Mucosa of stomach (tissue), 1 donor: ENCODE results near the gene YARS2.
"Not testable (repeated sequence)": the region's sequence is repeated elsewhere in the genome, so short reads cannot be mapped to it uniquely, and the experiment has no call there.

Source experiments
- H3K27me3 ChIP-seq: one replicate; pipeline ENCODE4 v1.7.0; 2013; ENCODE audit warnings: mild to moderate bottlenecking, low read length; ENCODE audit not compliant: control insufficient read depth, insufficient read depth
- H3K36me3 ChIP-seq: one replicate; pipeline ENCODE4 v1.7.0; 2013; ENCODE audit warnings: low read length; ENCODE audit not compliant: control insufficient read depth, insufficient read depth
- H3K4me1 ChIP-seq: one replicate; pipeline ENCODE4 v1.7.0; 2013; ENCODE audit warnings: mild to moderate bottlenecking, low read length; ENCODE audit not compliant: control insufficient read depth, insufficient read depth
- H3K4me3 ChIP-seq: one replicate; pipeline ENCODE4 v1.7.0; 2013; ENCODE audit warnings: low read length
- H3K9ac ChIP-seq: one replicate; pipeline ENCODE4 v1.7.0; 2013; ENCODE audit warnings: mild to moderate bottlenecking, low read length, moderate library complexity
- H3K9me3 ChIP-seq: one replicate; pipeline ENCODE4 v1.7.0; 2013; ENCODE audit warnings: mild to moderate bottlenecking, low read length, moderate library complexity; ENCODE audit not compliant: control insufficient read depth
- donor health status: Pancreatic carcinoma.

The YARS2 gene

GRCh38 chr12:32702946-32703345, 52.8 kb downstream of the YARS2 start:
- Histone ChIP-seq H3K27me3 (no peaks in the 10 kb centered on the region), H3K36me3 (no peaks in the 10 kb centered on the region)

GRCh38 chr12:32702473-32702872, 53.2 kb downstream of the YARS2 start:
- no peaks in the 10 kb centered on the region for H3K36me3 ChIP-seq
- no peaks in the 10 kb centered on the region for H3K27me3 ChIP-seq
- peaks cover 8% of the 10 kb centered on the region for H3K4me1 ChIP-seq
- no peak overlapping the region for H3K9ac ChIP-seq
- H3K4me3 ChIP-seq = no peak overlapping the region
- H3K9me3 ChIP-seq = no peaks in the 10 kb centered on the region

More at GRCh38 chr12:32702946-32703345, 52.8 kb downstream of the YARS2 start:
- no peak overlapping the region for H3K9ac ChIP-seq
- H3K4me3 ChIP-seq = no peak overlapping the region
- peaks cover 4% of the 10 kb centered on the region for H3K4me1 ChIP-seq
- no peaks in the 10 kb centered on the region for H3K9me3 ChIP-seq

GRCh38 chr12:32699437-32699836, 56.3 kb downstream of the YARS2 start:
- not testable (repeated sequence) for H3K27me3 ChIP-seq, H3K36me3 ChIP-seq, H3K4me3 ChIP-seq, H3K9ac ChIP-seq, H3K9me3 ChIP-seq
- H3K4me1 ChIP-seq = peaks cover 14% of the 10 kb centered on the region

GRCh38 chr12:32698285-32698684, 57.4 kb downstream of the YARS2 start:
- H3K36me3 ChIP-seq = no peaks in the 10 kb centered on the region
- H3K4me1 ChIP-seq = peaks cover 14% of the 10 kb centered on the region
- H3K4me3 ChIP-seq = no peak overlapping the region
- H3K9ac ChIP-seq = no peak overlapping the region
- no peaks in the 10 kb centered on the region for H3K9me3 ChIP-seq
- no peaks in the 10 kb centered on the region for H3K27me3 ChIP-seq

- no peaks in the 10 kb centered on the region for H3K36me3 ChIP-seq
- H3K9ac ChIP-seq = no peak overlapping the region
- H3K4me3 ChIP-seq = no peak overlapping the region
- H3K4me1 ChIP-seq = peaks cover 14% of the 10 kb centered on the region
- no peaks in the 10 kb centered on the region for H3K9me3 ChIP-seq
- H3K27me3 ChIP-seq = no peaks in the 10 kb centered on the region
These were observed 58.3 kb downstream of the YARS2 start for GRCh38 chr12:32697445-32697844.
